ENCODE measurements around the gene MVD. TPM values are rescaled to one million over a fixed set of nuclear protein-coding genes. Genes with fewer than 3 reads are reported as not detected.

Gene MVD
- total RNA-seq, 4 donors from 2014 or later: 2.4 to 22.1 (median 15.0) TPM

DNA sequence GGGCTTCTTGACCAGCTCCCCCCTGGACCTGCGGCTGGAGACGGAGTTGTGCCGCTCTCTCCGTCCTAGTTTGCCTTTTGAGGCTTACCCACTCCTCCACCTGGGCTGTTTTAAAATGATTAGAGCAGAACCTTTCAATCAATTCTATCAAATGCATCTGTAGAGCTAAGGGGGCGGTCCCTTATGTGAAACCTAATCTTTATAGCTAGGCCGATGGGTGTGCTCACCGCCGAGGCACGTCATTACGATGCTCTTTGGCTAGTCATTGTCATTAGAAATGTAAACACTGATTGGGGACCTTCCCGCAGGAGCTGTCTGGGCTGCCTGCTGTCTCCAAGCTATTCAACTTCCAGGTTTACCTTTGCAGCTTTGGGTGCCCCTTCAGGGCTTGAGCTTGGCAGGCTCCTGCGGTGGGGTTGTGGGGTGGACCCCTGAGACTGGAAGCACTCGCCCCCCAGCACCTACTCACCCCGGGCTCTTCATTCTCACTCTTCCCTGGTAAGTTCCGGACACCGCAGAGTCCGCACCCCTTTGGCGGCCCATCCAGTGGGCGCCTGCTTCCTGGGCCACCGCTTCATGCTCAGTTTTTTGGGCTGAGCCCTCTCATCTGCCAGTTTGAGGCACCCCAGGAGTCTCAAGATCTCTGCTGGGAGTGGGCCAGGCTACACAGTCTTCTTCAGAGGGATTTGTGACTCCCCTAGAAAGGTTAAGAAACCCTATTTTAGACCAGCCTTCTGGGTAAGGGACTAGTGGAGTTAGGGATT lies 45.4 kb downstream of the MVD start:
- Histone ChIP-seq H3K4me1 (no peaks in the 10 kb centered on the region), H3K9me3 (no peaks in the 10 kb centered on the region), H3K4me3 (no peak overlapping the region), H3K36me3 (no peaks in the 10 kb centered on the region), H3K27me3 (no peaks in the 10 kb centered on the region), H3K27ac (no peak overlapping the region)
- TF ChIP-seq POLR2A (IDR thresholded peaks at IDR 0.05) (no peak), CTCF (IDR thresholded peaks at IDR 0.05) (no peak)
- intact Hi-C loops (cut with DNase I; ENCODE audit: low total_unique reads): no loop called here
- DNase-seq: no peak

- no peaks in the 10 kb centered on the region for H3K36me3 ChIP-seq
Measured at GRCh38 chr16:88616736-88617135, 46.2 kb downstream of the MVD start.

GRCh38 chr16:88616320-88616719 lies 46.6 kb downstream of the MVD start:
- H3K27me3 ChIP-seq: no peaks in the 10 kb centered on the region
- no peaks in the 10 kb centered on the region for H3K9me3 ChIP-seq
- H3K4me1 ChIP-seq: no peaks in the 10 kb centered on the region
- no peak for DNase-seq
- TF ChIP-seq CTCF (IDR thresholded peaks at IDR 0.05) (no peak), POLR2A (IDR thresholded peaks at IDR 0.05) (no peak)
- no peak overlapping the region for H3K27ac ChIP-seq
- no peaks in the 10 kb centered on the region for H3K36me3 ChIP-seq
- H3K4me3 ChIP-seq: no peak overlapping the region
- intact Hi-C loops (cut with DNase I; ENCODE audit: low total_unique reads): no loop called here

More at GRCh38 chr16:88616736-88617135, 46.2 kb downstream of the MVD start:
- TF ChIP-seq POLR2A (IDR thresholded peaks at IDR 0.05) (no peak), CTCF (IDR thresholded peaks at IDR 0.05) (no peak)
- H3K9me3 ChIP-seq: no peaks in the 10 kb centered on the region
- H3K4me1 ChIP-seq: no peaks in the 10 kb centered on the region
- DNase-seq: no peak
- no peaks in the 10 kb centered on the region for H3K27me3 ChIP-seq
- H3K4me3 ChIP-seq: no peak overlapping the region
- H3K27ac ChIP-seq: no peak overlapping the region
- intact Hi-C loops (cut with DNase I; ENCODE audit: low total_unique reads): no loop called here

DNA sequence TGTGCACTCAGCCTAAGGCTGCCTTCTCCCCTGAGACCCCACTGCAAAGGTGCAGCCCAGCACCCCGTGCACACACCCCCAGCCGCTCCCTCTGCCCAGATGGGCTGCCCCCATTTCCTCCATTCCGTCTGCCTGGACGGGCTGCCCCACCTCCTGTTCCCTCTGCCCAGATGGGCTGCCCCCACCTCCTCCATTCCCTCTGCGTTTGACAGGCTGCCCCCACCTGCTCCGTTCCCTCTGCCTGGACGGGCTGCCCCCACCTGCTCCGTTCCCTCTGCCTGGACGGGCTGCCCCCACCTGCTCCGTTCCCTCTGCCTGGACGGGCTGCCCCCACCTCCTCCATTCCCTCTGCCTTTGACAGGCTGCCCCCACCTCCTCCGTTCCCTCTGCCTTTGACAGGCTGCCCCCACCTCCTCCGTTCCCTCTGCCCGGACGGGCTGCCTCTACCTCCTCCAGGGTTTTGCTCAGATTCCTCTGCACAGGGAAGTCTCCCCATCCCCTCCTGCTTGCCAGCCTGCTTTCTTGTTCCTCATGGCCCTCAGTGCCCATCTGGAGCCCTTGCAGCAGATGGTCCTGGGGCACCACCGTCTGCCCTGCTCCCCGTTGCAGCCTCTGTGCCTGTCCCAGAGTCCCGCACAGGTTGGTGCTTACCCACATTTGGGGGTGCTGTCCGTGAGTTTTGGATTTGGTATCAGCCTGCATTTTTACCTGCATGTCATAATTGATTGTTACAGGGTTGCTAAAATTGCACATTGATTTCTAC lies 47.9 kb downstream of the MVD start:
- Histone ChIP-seq H3K4me1 (no peaks in the 10 kb centered on the region), H3K4me3 (no peak overlapping the region), H3K9me3 (no peaks in the 10 kb centered on the region), H3K27ac (no peak overlapping the region), H3K36me3 (no peaks in the 10 kb centered on the region), H3K27me3 (no peaks in the 10 kb centered on the region)
- no peak for TF ChIP-seq POLR2A (IDR thresholded peaks at IDR 0.05)
- no peak for TF ChIP-seq CTCF (IDR thresholded peaks at IDR 0.05)
- no peak for DNase-seq
- intact Hi-C loops (cut with DNase I; ENCODE audit: low total_unique reads): no loop called here
